ENCODE results near the gene GRM2.

- TF ChIP-seq CTCF (IDR thresholded peaks at IDR 0.05; ENCODE audit: low read length), result no peak
- no peak for TF ChIP-seq EZH2phosphoT487 (IDR thresholded peaks at IDR 0.05; ENCODE audit: low read length)
Measured at GRCh38 chr3:51677358-51677757, 29.5 kb upstream of the GRM2 start.

All from MM.1S (cell line).